ENCODE results near the gene RNPEPL1.

RNPEPL1 gene

GRCh38 chr2:240570531-240571313, 2.4 kb downstream of the RNPEPL1 start:
- Mint-ChIP-seq H3K9me3 (no peaks in the 10 kb centered on the region), H3K27ac (no peak overlapping the region), H3K4me1 (peaks cover 6% of the 10 kb centered on the region), H3K4me3 (peak overlapping the region in 1 of 3 experiments; percentile 4), H3K27me3 (ENCODE audit: low read depth) (peaks cover 5% of the 10 kb centered on the region), H3K36me3 (ENCODE audit: low read depth) (no peaks in the 10 kb centered on the region)
- TF ChIP-seq, protein P1, sequence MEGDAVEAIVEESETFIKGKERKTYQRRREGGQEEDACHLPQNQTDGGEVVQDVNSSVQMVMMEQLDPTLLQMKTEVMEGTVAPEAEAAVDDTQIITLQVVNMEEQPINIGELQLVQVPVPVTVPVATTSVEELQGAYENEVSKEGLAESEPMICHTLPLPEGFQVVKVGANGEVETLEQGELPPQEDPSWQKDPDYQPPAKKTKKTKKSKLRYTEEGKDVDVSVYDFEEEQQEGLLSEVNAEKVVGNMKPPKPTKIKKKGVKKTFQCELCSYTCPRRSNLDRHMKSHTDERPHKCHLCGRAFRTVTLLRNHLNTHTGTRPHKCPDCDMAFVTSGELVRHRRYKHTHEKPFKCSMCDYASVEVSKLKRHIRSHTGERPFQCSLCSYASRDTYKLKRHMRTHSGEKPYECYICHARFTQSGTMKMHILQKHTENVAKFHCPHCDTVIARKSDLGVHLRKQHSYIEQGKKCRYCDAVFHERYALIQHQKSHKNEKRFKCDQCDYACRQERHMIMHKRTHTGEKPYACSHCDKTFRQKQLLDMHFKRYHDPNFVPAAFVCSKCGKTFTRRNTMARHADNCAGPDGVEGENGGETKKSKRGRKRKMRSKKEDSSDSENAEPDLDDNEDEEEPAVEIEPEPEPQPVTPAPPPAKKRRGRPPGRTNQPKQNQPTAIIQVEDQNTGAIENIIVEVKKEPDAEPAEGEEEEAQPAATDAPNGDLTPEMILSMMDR (IDR thresholded peaks at IDR 0.05; ENCODE audit: unreplicated experiment in 3 of 3), result no peak

GRCh38 chr2:240571314-240571973, 3.2 kb downstream of the RNPEPL1 start:
- no peak overlapping the region for H3K27ac Mint-ChIP-seq
- peak overlapping the region in 1 of 3 experiments; percentile 4 for H3K4me3 Mint-ChIP-seq
- H3K9me3 Mint-ChIP-seq, result no peaks in the 10 kb centered on the region
- no peaks in the 10 kb centered on the region for H3K36me3 Mint-ChIP-seq (ENCODE audit: low read depth)
- H3K27me3 Mint-ChIP-seq (ENCODE audit: low read depth), result peaks cover 5% of the 10 kb centered on the region
- H3K4me1 Mint-ChIP-seq, result peaks cover 6% of the 10 kb centered on the region
- TF ChIP-seq, protein P1 (IDR thresholded peaks at IDR 0.05; ENCODE audit: unreplicated experiment in 3 of 3), result no peak

DNA sequence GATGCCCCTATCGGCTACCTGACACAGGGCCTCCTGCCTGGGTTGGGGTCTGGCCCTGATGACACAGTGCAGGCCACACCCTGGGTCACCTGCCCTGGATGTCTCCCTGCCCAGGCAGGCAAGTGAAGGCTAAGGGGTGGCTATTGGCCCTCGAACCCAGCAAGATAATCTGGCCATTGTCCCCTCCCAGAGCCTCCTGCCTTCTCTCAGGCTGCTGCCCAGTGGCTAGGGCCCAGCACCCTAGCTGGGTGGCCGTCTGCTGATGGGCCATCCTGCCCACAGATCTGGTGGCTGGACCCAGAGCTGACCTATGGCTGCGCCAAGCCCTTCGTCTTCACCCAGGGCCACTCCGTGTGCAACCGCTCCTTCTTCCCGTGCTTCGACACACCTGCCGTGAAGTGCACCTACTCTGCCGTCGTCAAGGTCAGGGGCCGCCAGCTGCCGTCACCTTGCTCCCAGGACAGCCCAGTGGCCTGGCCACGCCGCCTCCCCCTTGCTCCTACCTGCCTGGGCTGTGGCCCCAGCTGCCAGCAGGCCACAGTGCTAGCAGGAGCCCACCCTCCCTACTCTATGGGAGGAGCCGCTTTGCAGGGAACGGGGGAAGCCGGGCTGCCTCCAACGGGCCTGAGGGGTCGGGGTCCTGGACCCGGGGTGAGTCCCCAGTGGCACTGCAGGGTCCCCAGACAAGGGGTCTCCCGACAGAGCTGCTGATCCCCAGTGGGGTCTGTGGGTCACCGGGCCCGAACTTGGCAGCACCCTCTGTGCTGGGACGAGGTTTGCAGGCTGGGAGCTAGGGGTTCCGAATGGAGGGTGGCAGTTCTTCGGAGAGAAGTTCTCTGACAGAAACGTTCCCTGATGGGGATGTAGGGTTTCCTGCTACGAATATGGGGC, 4.1 kb downstream of the RNPEPL1 start:
- Mint-ChIP-seq H3K4me3 (no peak overlapping the region), H3K27ac (no peak overlapping the region)

GRCh38 chr2:240573071-240573515, 4.8 kb downstream of the RNPEPL1 start:
- Mint-ChIP-seq H3K27me3 (ENCODE audit: low read depth) (no peaks in the 10 kb centered on the region), H3K27ac (no peak overlapping the region), H3K36me3 (ENCODE audit: low read depth) (no peaks in the 10 kb centered on the region), H3K9me3 (no peaks in the 10 kb centered on the region), H3K4me3 (no peak overlapping the region), H3K4me1 (no peaks in the 10 kb centered on the region)
- TF ChIP-seq, protein P1 (IDR thresholded peaks at IDR 0.05; ENCODE audit: unreplicated experiment in 3 of 3), result no peak

More for the DNA sequence above, 4.1 kb downstream of the RNPEPL1 start:
- Mint-ChIP-seq H3K9me3 (no peaks in the 10 kb centered on the region), H3K27me3 (ENCODE audit: low read depth) (peaks cover 5% of the 10 kb centered on the region), H3K4me1 (peaks cover 6% of the 10 kb centered on the region), H3K36me3 (ENCODE audit: low read depth) (no peaks in the 10 kb centered on the region)
- TF ChIP-seq, protein P1 (IDR thresholded peaks at IDR 0.05; ENCODE audit: unreplicated experiment in 3 of 3), result no peak

DNA sequence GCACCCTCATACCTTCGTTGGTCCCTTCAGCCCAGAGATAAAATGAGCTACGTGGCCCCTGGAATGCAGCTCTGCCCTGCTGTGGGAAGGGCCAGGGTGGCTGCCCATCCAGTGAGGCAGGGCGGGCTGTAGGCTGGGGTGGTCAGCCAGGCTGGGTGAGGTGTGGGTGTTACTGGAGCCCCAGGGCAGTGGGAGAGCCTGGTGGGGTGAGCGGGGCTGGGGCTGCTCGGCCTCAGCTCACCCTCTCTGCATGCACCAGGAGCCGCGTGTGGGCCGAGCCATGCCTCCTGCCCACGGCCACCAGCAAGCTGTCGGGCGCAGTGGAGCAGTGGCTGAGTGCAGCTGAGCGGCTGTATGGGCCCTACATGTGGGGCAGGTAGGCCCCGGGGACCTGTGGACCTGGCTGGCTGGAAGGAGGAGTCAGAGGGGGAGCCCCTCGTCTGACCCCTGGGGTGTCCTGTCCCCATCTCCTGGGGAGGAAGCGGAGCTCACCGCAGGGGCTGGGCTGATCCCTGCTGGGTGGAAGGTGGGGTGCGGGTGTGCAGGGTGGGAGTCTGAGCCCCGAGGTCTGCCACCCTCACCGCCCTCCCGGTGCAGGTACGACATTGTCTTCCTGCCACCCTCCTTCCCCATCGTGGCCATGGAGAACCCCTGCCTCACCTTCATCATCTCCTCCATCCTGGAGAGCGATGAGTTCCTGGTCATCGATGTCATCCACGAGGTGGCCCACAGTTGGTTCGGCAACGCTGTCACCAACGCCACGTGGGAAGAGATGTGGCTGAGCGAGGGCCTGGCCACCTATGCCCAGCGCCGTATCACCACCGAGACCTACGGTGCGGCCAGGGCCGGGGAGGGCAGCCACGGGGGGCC, 5.5 kb downstream of the RNPEPL1 start:
- H3K4me1 Mint-ChIP-seq, result no peaks in the 10 kb centered on the region
- H3K27ac Mint-ChIP-seq, result no peak overlapping the region
- H3K36me3 Mint-ChIP-seq (ENCODE audit: low read depth), result no peaks in the 10 kb centered on the region
- no peaks in the 10 kb centered on the region for H3K9me3 Mint-ChIP-seq
- H3K4me3 Mint-ChIP-seq, result no peak overlapping the region
- no peaks in the 10 kb centered on the region for H3K27me3 Mint-ChIP-seq (ENCODE audit: low read depth)
- TF ChIP-seq, protein P1 (IDR thresholded peaks at IDR 0.05; ENCODE audit: unreplicated experiment in 3 of 3), result no peak
